SKM-1 treated with dmso at 0.1 percent for 144 hours (cell line): ENCODE data around the gene DENND11.
"Not testable (repeated sequence)": the region's sequence is repeated elsewhere in the genome, so short reads cannot be mapped to it uniquely, and the experiment has no call there.

Experiments
- DNase-seq: peaks from one replicate; lab custom pipeline; 2025; ENCODE audit not compliant: unreplicated experiment; lab: John Stamatoyannopoulos, UW

DENND11 gene

DNA sequence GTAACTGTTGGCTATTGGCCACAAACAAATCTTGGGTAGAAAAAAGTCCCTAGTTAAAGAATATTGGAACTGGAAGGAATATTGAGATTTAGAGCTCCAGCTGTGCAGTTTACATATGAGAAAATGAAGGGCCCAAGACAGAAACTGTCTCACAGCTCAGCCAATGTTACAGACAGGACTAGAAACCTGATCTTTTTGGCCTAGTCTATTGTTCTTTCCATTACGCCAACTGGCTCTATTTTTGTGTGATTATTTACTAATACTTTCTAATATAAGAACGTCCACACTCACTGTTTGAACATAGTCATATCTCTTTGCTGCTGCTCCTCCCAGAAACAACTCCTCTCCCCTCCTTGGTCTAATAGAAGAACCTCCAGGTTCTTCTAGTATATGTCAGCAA lies 7.4 kb upstream of the DENND11 start:
- no peak for DNase-seq

DNA sequence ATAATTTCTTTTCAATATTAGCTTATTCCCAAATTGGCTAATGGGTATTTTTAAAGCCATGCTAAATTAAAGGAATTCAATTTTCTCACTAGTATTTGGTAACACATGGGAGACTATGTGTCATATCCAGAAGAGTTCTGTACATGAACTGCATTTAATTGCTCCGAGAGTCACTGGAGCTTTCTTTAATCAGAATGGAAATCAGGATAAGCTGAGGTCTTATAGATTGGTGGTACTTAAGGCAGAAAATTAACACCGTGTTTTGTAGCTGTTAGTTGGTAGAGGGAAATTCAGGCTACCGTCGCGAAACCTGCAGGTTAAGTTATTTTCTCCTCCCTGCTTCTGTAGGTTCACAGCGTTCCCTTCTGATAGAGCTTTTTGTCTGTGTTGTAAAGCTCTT lies 6.4 kb upstream of the DENND11 start, which contains the start of gene WEE2:
TSS of gene WEE2 (plus strand) at position 3 of the 400 bp plus-strand sequence. CDS start 406 bp downstream, outside the sequence.
- DNase-seq, result no peak

DNA sequence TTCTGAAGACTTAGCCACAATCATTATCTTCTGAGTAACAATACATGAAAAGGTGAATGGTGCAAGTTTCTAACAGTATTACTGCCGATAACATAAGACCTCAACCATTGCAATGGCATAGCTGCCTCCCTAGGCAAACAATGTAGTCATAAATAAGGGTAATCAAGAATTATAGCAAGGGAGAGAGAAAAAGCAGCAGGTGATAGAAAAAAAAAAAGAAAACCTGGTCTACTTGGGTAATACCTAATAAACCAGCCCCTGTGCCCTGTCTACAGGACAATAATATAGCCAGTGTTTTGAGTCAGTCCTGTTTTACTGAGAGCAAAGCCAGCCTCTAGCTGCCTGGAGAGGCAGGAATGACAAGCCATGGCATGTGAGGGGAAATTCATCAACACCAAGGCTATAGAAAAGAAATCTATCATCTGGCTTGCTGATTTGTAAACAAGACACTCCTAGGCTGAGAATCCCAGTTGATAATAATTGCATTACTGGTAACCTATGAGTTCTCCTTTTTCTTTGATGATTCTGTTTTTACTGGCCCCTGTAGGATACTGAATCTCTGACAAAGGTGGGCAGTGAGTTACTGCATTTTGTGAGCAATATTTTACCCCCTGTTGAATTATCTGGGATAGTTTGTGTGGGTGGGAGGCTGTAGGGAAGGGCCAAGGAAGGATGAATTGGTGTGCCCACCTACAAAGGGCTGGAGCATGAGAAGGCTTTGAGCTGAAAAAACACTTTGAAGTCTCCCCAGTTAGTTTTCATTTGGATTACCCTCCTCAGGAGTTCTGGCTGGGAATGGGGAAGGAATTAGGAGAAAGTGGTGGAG lies 4.5 kb upstream of the DENND11 start:
- no peak for DNase-seq

DNA sequence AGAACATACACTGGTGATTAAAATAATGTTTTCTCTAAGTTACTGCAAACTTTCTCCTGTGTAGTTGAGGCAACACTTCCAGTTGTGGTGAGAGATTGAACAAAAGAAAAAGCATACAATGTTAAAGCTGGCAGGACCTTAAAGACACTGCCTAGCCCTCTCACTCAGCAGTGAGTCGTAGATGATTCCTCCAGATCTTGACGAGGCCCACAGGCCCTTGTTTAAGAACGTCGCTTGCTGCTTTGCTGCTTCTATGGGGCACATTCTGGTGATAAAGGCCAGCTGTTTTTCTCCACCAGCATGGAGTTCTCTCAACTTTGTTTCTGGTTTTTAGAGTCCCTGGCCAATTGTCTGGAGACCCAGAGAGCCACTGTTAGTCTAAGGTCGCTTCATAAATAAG lies 2.8 kb upstream of the DENND11 start:
- no peak for DNase-seq

DNA sequence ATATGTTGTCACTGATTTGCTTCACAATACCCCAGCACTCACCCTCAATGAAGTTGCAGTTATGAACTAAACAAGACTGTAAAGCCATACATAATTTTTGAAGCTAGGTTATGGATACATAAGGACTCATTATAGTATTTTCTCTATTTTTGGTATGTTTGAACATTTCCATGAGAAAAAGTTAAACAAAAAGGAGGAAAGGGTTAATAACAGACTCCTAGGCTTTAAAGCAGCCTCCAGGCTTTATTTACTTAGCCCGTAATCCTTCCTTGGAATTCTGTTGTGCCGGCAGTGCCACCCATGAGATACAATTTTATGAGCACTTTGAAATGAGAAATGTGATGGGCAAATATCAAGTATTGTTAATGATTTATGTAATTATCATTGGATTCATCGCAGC lies 2.1 kb upstream of the DENND11 start:
- no peak for DNase-seq

DNA sequence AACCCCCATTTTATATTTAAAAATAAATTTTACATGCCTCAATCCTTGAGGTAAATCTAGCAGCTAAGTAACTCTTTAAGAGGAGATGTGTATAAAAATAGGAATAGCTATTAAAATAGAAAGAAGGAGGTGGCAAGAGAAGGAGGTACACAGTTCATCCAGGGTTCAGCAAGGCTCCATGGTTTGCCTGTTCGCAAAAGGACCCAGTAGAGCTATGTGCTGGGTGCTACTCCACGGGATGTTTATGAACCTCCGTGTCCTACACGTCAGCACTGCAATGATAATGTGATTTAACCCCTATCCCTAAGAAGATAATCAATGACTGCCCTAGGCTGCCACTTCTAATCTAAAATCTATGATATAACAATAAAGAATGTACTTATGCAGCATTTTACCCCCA lies 926 bp upstream of the DENND11 start:
- DNase-seq, result no peak

DNA sequence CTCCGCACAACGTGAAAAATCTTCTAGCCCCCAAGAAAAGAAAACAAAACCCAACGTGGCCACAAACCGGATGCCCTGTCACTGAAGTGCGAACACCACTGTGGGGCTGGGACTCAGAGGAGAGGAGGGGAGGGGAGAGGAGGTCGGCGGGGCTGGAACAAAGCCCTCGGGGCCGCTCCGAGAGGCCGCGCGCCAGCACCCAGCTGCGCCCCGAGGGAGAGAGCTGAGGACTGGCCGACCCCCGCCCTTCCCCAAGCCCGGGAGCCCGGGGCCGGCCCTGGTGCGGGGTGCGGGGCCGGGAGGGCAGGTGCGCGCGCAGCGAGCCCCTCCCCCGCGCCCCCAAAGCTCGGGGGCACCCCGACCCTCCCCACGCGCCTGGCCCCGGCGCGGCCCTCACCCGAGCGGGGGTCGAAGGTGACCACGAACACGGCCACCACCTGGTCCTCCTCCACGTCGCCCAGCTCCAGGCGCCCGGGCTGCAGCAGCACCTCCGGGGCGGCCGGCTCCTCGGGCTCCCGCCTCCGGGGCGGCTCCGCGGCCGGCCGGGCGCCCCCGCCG lies 398 bp downstream of the DENND11 start:
- no peak for DNase-seq

DNA sequence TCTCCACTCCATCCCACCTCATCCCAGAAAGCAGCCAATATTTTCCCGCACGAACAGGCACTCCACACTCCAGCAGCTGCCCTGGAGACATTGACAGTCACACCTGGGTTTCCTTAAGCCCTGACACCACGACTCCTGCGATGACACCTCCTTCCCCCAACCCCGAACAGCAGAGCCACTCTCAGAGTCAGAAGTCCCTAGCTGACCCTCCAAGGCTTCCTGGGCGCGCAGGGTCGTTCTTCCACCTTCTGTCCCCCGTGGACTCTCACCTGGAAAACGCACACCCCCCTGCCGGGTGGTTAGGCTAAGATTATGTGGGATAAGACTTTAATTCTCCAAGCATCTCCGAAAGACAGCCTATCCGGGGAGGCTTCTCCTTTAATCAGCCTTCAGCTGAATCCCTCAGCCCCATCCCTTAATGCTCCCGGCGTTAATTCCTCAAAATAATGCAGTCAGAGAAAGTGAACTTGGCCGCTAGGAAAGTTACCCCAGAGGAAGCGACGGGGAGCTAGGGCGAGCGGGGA lies 1.1 kb downstream of the DENND11 start:
- DNase-seq, result no peak

DNA sequence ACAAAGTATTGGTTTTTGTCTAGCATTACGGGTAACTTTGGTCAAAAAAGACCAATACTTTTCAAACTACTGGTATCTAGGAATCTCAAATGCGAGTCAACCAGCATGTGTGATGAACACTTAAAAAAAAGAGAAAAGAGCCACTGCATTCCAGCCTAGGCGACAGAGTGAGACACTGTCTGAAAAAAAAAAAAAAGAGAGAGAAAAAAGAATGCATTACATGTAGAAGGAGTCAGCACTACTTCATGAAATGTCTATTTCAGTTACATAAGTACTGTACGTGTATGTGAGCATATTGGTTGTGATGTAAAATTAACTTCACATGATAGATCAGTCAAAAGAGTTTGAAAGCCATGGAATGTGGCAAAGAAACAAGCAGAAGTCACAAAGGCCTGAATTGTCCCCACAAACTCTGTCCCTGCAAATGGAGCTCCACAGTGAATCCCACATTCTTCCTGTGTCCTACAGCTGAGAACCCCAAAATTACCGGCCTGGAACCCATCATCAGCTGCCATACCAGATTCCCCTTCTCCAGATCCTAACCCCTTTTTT lies 1.6 kb downstream of the DENND11 start:
- DNase-seq, result no peak

DNA sequence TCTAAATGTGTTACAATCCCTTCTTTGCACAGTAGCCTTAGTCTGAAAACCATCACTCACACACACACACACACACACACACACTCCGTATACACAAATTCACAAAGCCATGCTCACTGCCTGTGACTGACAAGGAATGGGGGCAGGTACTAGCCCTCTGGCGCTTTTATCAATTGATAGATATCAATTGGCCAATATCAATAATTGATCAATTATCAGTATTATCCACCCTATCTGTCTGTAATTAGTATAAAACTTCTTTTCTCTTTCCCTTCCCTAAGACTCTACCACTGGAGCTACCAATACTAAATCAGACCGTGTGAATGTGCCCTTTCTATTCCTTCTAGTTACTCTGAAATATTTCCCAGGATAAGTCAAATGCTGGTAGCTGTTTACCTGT lies 2.1 kb downstream of the DENND11 start:
- DNase-seq, result no peak

DNA sequence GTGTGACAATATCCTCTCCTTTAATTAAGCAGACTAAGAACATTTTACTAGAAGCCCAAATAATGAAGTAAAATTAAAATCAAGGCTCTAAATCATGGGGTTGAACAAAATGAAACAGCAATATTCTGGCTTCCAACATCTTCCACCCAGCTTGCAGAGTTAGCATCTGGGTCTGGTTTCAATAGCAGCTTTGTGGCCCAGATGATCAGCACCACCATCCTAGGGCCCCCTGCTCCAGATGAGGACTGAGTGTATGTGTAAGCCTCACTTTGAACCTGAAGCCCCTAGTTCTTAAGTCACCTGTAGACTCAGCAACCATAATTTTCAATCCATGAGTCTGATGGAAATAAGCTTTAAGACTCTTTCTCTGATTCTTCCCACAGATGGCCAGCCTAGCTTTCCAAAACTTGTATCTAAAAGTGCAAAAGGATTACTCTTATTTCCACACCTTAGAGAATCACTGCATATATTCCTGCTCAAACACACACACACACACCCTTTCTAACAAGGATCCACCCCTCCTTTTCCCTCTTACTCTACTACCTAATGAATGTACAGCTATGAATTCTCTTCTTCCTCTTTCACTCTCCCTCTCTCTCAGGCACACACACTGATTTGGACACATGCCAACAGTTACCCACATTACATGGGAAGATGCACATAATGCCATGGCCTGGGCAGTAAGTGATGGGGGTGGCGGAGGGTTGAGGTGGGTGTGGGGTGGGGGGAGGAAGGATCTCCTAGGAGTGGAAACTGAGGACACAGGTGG lies 3.5 kb downstream of the DENND11 start:
- DNase-seq, result no peak

DNA sequence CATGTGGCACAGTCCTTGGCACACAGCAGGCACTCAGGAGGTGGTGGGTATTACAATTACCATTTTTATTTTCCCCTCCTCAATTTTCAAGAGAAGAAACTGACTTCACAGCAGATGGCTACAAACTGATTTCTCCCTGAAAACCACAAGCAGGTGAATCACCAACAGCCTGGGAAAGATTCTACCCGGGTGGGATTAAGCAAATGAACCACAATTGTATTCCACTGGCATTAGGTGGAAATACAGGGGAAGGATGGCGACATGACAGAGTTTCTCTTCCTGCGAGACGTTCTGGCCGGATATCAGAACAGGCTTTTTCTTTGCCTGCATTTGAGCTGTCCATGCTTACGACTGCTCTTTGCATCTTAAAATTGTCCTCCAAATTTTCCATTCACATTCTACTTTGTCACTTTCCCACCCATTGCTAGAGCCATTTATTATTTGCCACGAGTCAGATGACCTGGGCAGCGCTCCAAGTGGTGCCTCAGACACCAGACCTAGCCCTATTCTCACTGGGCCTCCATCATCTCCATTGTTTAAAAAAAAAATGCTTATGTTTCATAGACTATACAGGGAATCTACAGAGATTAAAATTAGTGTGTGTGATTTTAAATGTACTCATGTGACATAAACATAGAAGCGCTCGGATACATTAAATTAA lies 4.6 kb downstream of the DENND11 start:
- DNase-seq, result no peak

DNA sequence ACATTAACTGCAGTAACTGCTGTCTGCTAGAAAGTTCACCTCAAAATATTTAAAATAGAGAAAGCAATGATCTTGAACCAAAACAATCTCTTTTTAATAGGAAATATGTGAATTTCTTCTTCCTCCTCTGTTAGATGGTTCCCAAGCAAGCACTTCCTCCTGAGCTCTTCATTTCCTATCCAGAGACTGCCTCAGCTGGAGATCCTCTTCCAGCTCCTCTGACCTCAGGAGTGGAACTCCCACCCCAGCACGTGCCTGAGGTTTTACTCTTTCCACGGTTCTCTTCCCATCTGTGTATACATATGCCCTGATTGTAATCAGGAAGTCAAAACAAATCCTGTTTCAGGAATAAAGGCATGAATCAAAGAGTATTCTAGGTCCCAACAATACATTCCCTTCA lies 5.6 kb downstream of the DENND11 start:
- no peak for DNase-seq

DNA sequence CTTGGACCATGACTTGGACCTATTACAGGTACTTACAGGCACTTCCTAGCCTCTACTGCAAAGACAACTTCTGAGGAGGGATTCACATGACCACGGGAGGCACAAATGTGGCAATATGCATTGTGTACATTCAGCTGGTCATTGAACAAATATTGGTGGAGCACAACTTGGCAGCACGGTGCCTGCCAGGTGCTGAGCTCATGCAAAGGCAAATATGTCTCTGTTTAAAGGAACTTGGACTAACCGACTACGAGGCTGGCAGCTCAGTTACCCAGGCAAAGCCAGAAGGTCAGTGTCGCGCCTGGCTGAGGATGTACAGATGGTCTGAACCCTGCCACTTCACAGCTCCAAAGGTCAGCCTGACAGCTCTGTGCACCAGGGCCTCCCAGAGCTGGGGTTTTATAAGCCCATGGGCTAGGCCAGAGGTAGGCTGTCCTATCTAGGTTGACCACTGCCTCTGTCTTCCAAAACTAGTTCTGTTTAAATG lies 6.1 kb downstream of the DENND11 start:
- DNase-seq, result no peak

DNA sequence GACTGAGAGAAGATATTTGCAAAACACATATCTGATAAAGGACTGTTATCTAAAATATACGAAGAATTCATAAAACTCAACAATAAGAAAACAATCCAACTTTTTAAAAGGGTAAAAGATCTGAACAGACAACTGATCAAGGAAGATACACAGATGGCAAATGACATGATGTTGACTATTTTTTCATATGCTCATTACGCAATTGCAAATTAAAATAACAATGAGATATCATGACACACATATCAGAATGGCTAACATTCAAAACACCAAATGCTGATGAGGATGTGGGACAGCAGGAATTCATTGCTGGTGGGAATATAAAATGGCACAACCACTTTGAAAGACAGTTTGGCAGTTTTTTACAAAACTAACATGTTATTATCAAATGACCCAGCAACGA lies 8.9 kb downstream of the DENND11 start:
- no peak for DNase-seq

DNA sequence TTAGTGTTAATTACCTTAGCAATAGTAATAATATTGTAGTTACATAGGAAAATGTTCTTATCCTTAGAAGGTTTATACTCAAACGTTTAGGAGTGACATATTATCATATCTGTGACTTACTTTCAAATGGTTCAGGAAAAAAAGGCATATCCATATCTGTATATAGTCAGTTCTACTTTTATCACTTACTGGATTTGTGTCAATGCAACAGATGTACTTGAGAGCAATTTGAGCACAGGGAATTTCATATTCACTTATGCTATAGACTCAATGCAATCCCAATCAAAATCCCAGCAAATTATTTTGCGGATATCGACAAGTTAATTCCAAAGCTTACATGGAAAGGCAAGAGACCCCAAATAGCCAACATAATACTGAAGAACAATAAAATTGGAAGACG lies 10.0 kb downstream of the DENND11 start:
- no peak for DNase-seq

DNA sequence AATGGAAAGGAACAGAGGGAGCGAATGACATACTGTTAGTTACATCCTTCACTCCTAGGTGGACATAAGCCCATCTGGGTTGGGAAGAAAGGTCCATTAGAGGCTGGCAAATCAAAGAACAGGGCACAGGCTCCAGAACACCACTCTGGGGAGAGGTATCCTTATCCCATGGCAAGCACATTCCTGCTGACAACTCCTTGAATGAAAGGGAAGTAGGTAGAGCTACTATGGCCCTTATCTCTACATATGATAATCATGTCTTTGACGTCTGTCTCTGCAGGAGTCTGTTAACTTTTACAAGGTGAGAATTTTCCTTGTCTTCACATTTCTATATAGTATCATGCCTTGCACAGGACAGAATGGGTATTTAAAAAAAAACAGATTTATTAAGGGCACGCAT lies 10.4 kb downstream of the DENND11 start:
- no peak for DNase-seq

DNA sequence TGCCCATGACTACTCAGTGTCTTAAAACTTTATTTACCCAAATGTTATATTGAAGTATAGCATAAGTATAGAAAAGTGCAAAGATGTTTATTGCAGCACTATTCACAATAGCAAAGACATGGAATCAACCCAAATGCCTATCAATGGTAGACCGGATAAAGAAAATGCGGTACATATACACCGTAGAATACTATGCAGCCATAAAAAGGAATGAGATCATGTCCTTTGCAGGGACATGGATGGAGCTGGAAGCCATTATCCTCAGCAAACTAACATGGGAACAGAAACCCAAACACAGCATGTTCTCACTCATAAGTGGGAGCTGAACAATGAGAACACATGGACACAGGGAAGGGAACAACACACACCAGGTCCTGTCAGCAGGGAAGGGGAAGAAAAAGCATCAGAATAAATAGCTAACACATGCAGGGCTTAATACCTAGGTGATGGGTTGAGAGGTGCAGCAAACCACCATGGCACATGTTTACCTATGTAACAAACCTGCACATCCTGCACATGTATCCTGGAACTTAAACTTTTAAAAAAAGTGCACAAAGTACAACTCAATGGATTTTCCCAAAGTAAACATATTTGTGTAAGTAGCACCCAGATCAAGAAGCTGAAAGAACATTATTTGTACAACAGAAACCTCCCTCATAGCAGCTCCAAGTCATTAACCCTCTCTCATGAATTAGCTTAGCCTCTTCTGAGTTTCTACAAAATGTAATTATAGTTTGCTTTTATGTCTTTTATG lies 12.7 kb downstream of the DENND11 start:
- DNase-seq, result not testable (repeated sequence)

DNA sequence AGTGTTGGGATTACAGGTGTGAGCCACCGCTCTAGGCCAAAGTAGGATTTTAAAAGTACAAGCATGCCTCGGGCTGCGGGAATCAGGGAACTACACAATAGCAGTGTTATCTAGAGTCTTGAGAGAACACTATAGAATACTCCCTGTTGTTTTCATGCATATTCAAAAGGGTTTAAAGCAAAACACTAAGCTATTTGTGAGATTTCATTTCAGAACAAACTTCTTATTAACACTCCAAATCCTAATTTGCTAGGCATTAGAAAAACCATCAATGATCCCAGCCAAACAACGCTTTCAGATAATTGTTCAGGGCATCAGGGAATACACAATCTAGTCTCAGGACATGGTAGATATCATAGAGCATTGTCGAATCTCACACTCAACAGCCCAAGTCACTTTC lies 13.9 kb downstream of the DENND11 start:
- DNase-seq, result no peak

DNA sequence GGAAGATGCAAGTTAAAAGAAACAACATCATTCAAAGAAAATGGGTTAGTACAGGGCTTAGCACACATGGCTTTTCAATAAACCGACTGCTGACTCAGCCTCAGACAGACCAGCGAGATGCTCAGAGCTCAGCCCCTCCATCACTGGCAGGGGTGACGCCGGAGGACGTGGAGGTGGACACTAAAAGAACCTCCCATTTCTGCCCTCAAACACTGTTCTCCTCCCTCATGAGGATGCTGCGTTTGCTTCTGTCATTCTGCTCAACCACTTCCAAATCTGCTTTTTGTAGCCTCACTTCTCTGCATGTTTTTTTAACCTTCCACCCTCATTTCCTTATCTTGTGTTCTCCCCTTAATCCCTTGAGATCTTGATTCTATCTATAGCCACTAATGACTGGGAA lies 15.3 kb downstream of the DENND11 start:
- no peak for DNase-seq
